HepG2 (cell line): ENCODE results near the gene AHSG. TPM values are rescaled to one million over a fixed set of nuclear protein-coding genes. Genes with fewer than 3 reads are reported as not detected.
A peak's percentile ranks its signal among the peaks of the same experiment; 100 is the strongest.

Experiments used
- CSRNP2 ChIP-seq: sonication (generic); formaldehyde crosslinking; conservative IDR thresholded peaks from 2 replicates; pipeline ENCODE4 v1.8.0; 2022; ENCODE audit warnings: low read depth, missing genetic modification reagents
- E2F5 ChIP-seq: sonication (generic); formaldehyde crosslinking; conservative IDR thresholded peaks from 2 replicates; pipeline ENCODE4 v1.4.0; 2020; ENCODE audit warnings: missing genetic modification reagents
- FOXC1 ChIP-seq: sonication (generic); formaldehyde crosslinking; IDR thresholded peaks from 2 replicates; pipeline ENCODE4 v1.8.0; 2022; ENCODE audit warnings: mild to moderate bottlenecking, missing genetic modification reagents, borderline replicate concordance
- IKZF5 ChIP-seq: IDR thresholded peaks from 2 replicates; pipeline ENCODE4 v1.6.1; 2018; ENCODE audit warnings: missing genetic modification reagents, mild to moderate bottlenecking, missing compliant biosample characterization
- NR1H2 ChIP-seq: sonication (generic); formaldehyde crosslinking; IDR thresholded peaks from 2 replicates; pipeline ENCODE4 v1.8.1; 2022; ENCODE audit warnings: low read depth, missing genetic modification reagents, borderline replicate concordance
- PAXIP1 ChIP-seq: sonication (generic); formaldehyde crosslinking; conservative IDR thresholded peaks from 2 replicates; pipeline ENCODE4 v1.4.0; 2020; ENCODE audit warnings: mild to moderate bottlenecking, missing genetic modification reagents, moderate library complexity
- PTBP1 ChIP-seq: fragments of 200-400 bp; formaldehyde crosslinking; IDR thresholded peaks from 2 replicates; pipeline ENCODE4 v1.6.1; 2018; ENCODE audit warnings: low read length, low read depth; ENCODE audit not compliant: poor library complexity, severe bottlenecking
- SMYD3 ChIP-seq: sonication (generic); formaldehyde crosslinking; IDR thresholded peaks from 2 replicates; pipeline ENCODE4 v1.8.1; 2023; ENCODE audit warnings: mild to moderate bottlenecking, missing genetic modification reagents
- TBX3 ChIP-seq: fragments of 450-650 bp; IDR thresholded peaks from 2 replicates; pipeline ENCODE4 v1.6.1; 2017; ENCODE audit warnings: antibody characterized with exemption, mild to moderate bottlenecking, inconsistent platforms, borderline replicate concordance
- TP53 ChIP-seq: sonication (generic); formaldehyde crosslinking; conservative IDR thresholded peaks from 2 replicates; pipeline ENCODE4 v1.4.0; 2020; ENCODE audit warnings: missing genetic modification reagents
- ZBTB4 ChIP-seq: sonication (generic); formaldehyde crosslinking; IDR thresholded peaks from 2 replicates; pipeline ENCODE4 v1.4.0; 2020; ENCODE audit warnings: missing genetic modification reagents, mild to moderate bottlenecking, borderline replicate concordance
- ZNF234 ChIP-seq: sonication (generic); formaldehyde crosslinking; conservative IDR thresholded peaks from 2 replicates; pipeline ENCODE4 v1.5.1; 2020; ENCODE audit warnings: mild to moderate bottlenecking, missing genetic modification reagents
- ZNF639 ChIP-seq: conservative IDR thresholded peaks from 2 replicates; pipeline ENCODE4 v1.6.1; 2018; ENCODE audit warnings: missing genetic modification reagents
- ZNF713 ChIP-seq: sonication (generic); formaldehyde crosslinking; IDR thresholded peaks from 2 replicates; pipeline ENCODE4 v1.4.0; 2020; ENCODE audit warnings: mild to moderate bottlenecking, missing genetic modification reagents
- polyA plus RNA-seq, 8 experiments: library from polyadenylated mRNA; depleted of rRNA in 3 of 8; stranded (reverse) in 7 of 8; unstranded in 1 of 8; fragments of >200 nt; fragmentation: Illumina TruSeq in 4 of 8; extraction: Trizol in 4 of 8; gene quantifications; 2 replicates each; pipeline versions ENCODE4 v1.2.1 to v1.2.3, GENCODE V29; 2011 to 2016; ENCODE audit warnings: low read depth in 4 of 8, missing spikeins in 1 of 8, mixed read lengths in 1 of 8; ENCODE audit not compliant: insufficient read depth in 1 of 8
- total RNA-seq, 5 experiments: library from RNA; depleted of rRNA; stranded (reverse); fragments of >200 nt; fragmentation: Illumina TruSeq; extraction: Trizol; gene quantifications; 2 replicates each; pipeline ENCODE4 v1.2.3, GENCODE V29; 2016; ENCODE audit warnings: low read depth in 1 of 5

AHSG gene
- total and polyA plus RNA-seq, 2 of the 13 experiments (the other 11 are each of a cell fraction or from before 2014, with no cell fraction given): 2,043 to 19,152 TPM

- TF ChIP-seq PAXIP1 (CRISPR knock-in tag) (peak; percentile 66), TBX3 (no peak), ZNF234 (no peak), SMYD3 (CRISPR knock-in tag) (peak; percentile 73; the same call in 1 of the 2 replicates), ZNF713 (CRISPR knock-in tag) (no peak), TP53 (CRISPR knock-in tag) (no peak), NR1H2 (no peak), FOXC1 (CRISPR knock-in tag) (peak; percentile 83; the same call in 1 of the 2 replicates), CSRNP2 (no peak), ZBTB4 (CRISPR knock-in tag) (no peak), ZNF639 (CRISPR knock-in tag) (peak; percentile 26), PTBP1 (no peak), E2F5 (no peak), IKZF5 (CRISPR knock-in tag) (peak; percentile 59; the same call in 1 of the 2 replicates)
Observed at GRCh38 chr3:186567072-186567921, 45.6 kb upstream of the AHSG start, which contains the start of gene TBCCD1 (continued).
